Amniotic stem cell (primary cell): Measurements from ENCODE around the gene CCDC191.

Experiments used
- DNase-seq: peaks from one replicate; lab custom pipeline; 2025; lab: John Stamatoyannopoulos, UW

The CCDC191 gene

DNA sequence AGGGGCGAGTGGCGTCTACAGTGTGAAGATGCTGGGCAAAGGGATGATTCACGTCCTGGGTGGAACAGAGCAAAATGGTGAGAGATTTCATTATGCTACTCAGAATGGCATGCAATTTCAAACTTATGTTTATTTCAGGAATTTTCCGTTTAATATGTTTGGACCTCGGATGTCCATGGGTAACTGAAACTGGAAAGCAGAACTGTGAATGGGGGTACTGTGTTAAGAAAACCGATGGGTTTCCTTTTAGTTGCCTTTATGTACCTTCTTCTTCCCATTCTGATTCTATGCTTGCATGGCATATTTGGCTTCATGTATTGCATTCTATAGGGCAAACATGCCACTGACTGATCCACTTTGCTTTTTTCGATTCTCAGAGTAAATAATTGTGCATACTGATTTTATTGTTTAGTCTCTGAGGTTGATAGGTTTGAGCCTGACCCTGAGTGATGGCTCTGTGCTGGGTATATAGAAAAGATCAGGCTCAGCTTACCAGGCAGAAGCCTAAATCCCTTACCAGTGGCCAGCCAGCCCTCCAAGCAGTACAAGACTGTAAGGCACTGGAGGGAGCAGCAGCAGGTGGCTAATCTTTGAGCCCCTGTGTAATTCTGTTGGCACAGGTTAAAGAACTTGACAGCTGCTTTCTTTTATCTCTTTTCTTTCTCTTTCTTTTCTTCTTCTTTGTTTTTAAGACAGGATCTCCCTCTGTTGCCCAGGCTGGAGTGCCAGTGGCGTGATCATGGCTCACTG, 4.8 kb upstream of the CCDC191 start:
- no peak for DNase-seq

- DNase-seq = no peak
These were observed 2.3 kb upstream of the CCDC191 start for GRCh38 chr3:114058646-114059045.

GRCh38 chr3:114057011-114057347, 653 bp upstream of the CCDC191 start:
- DNase-seq = no peak

DNA sequence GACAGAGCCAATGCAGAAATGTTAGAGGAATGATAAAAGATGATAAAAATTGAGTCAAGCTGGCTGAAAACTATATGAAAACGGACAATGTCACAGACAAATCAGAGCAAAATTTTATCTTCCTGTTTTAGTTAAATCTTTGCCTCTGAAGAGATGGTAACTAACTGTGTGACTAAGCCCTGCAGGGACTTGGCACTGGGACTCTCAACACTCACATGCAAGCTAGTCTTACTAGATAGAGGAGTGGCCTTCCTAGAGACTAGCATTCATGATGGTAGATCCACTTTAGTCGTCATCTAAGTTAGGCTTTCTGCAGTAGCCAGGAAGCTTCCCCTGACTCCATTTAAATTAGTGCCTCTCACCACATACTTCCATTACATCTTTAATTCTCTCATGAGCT, 4.1 kb downstream of the CCDC191 start:
- no peak for DNase-seq

- DNase-seq = no peak
These were observed 13.1 kb downstream of the CCDC191 start for GRCh38 chr3:114043205-114043604.

DNA sequence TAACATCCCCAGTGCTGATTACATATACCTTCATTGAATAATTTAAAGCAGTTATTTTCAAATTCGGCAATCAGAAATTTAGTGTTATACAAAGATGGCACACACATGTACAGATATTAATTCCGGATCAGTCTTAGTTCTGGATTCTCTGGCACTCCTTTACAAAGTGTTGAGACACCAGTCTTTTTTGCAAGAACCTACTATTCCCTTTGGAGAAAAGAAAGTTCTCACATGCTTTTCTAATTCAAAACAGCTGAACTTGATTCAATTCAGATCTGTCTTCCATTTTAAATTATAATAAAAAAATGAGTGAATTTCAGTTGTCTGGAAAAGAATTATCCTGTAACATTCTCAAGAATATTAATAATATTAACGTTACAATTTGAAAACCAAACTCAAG, 20.4 kb downstream of the CCDC191 start:
- DNase-seq = no peak

GRCh38 chr3:114034787-114035545, 21.4 kb downstream of the CCDC191 start:
- no peak for DNase-seq

DNA sequence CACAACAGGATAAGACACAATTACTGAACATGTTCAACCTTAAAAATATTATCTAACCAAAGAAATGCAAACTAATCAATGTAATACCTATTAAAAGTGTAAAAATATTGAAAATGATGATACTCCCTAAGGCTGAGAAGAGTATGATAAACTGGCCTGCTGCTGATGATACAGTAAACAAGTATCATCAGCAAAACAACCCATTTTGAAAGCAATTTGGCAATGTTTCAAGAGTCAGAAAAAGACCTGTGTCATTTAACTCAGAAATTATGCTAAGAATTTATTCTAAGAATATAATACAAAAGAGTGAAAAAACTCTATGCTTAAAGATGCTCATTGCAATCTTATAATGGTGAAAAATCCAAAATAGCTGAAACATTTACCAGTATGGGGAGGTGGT, 22.1 kb downstream of the CCDC191 start:
- DNase-seq = no peak

DNA sequence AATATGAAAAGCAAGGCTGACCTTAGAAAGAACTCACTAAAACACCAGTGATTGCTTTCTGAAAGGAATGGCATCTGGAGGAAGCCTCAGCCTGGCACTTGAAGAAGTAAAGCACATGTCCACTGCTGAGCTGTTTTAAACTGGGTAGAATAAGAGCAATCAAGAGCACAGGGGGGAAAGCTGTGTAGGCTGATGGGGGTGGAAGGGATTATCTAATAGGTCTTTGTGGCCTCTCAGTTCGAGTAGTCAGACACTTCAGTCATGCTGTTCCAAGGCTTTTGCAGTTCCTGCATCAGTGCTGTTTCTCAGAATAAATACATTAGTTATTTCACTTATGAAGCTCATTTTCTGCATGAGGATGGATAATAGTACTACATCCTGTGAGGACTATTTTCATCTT, 22.6 kb downstream of the CCDC191 start:
- no peak for DNase-seq

- no peak for DNase-seq
These were observed 30.0 kb downstream of the CCDC191 start for GRCh38 chr3:114026331-114026730.

GRCh38 chr3:114025451-114025850, 30.9 kb downstream of the CCDC191 start:
- no peak for DNase-seq

DNA sequence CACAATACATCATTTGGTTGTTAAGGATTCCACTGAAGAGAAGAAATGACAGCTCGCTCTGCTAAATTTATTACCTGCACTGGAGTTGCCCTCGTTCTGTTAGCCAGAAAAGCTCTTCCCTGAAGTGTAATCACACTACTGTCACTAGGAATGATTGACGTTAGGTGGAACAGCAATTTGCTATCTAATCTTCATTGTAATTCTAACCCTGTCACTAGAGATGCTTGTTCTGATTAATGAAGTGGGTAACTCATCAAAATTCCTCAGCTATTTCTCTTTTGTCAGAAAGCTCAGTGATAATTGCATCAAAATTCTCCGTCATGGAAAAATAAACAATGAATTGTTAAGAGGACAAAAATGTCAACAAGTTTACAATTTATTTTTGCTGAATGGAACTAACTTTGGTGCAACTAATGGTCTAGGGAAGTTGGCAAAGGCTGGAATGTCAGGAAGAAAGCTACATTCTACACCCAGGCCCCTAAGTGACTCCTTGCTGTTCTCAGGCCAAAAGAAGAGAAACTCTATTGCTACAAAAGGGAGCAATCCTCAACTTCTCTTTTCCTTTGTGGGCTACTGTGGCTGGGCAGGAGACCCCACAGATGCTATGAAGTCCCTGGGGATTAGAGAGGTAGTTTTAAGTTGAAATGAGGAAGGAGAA, 34.1 kb downstream of the CCDC191 start:
- no peak for DNase-seq

GRCh38 chr3:114020907-114021306, 35.4 kb downstream of the CCDC191 start:
- DNase-seq = no peak

DNA sequence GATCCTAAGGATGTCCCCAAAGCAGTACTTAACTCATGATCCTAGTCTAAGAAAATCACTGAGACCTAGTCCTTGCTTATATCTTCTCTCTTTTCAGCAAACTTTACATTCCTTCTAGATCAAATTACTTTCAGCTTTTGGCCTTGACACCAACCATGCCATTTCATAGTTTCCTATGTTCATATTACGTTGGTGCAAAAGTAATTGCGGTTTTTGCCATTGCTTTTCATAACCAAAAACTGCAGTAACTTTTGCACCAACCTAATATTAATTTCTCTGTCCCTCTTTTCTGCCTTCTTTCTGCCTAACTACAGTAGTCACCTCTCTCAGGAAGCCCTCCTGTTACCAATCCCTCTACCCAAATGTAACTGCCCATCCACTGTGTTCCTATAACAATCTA, 36.8 kb downstream of the CCDC191 start:
- no peak for DNase-seq

GRCh38 chr3:114014211-114014610, 42.1 kb downstream of the CCDC191 start:
- DNase-seq = no peak

- DNase-seq = no peak
These were observed 45.1 kb downstream of the CCDC191 start for GRCh38 chr3:114011059-114011797.

GRCh38 chr3:114005481-114005880, 50.8 kb downstream of the CCDC191 start:
- DNase-seq = no peak

DNA sequence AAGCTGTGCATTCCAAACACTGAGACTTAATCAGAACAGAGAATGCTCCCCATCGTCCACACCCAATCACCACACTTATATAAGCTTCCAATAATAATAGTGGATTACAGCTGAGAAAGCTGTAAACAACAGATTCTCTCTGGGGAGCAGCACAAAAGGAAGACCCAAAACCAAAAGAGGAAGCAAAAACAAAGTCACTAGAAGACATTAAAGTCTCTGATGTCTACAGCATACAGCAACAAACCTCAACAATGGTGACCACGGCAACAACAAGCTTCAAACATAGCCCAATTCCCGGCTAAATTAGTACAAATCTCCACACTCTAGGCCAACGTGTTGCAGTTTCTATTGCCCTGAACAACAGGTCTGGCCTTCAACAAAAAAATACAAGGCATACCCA, 70.8 kb downstream of the CCDC191 start:
- DNase-seq = no peak

DNA sequence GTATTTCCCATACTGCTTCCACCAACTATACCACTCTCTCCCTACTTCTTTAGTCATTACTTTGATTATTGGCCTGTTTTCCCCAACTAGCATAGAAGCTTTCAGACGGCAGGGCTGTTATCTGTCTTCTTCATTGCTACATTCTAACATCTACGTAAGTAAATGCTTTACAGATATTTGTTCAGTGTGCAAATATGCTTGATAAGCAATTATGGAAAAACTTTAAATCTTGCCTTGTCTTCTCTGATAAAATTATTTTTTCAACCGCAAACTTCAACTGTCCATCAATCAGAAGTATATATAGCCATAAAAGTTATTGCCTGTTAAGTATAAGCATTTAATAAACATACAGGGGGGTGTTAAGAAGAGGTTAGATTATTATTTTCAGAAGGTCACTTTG, 72.8 kb downstream of the CCDC191 start:
- no peak for DNase-seq

DNA sequence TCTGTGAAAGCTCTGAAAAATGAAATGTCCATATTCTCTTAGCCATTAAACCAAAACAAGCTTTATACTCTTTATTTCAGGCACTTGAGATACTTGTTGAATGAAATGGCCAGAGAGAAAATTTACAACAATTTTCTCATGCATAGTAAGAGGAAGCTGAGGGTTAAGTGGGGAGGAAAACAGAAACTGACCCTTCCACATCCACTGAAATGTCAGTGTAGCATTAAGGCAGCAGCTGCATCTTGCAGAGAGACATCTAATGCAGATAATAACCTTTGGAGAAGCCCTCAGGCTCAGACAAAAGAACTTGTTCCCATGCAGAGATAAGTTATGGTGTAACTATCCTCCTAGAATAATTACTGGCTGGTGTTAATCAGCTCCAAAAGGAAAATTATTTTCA, 74.5 kb downstream of the CCDC191 start:
- DNase-seq = no peak

DNA sequence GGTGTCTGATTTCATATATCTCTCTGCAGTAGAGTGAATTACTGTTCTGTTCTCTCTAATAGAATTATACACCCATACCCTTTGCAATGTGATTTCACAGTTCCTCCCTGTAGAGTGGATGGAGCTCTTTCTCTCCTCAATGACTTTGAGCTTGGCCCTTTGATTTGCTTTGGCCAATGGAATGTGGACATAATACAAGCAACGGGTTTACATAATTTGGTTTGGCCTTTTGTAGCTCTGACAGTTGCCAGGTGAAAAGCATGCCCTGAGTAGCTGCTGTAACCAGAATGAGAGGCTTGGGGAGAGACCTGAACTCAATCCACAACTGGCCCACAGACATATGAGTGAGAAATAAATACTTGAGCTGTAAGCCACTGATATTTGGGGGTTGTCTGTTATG, 76.4 kb downstream of the CCDC191 start:
- DNase-seq = no peak

- no peak for DNase-seq
These were observed 78.5 kb downstream of the CCDC191 start for GRCh38 chr3:113977822-113978221.

DNA sequence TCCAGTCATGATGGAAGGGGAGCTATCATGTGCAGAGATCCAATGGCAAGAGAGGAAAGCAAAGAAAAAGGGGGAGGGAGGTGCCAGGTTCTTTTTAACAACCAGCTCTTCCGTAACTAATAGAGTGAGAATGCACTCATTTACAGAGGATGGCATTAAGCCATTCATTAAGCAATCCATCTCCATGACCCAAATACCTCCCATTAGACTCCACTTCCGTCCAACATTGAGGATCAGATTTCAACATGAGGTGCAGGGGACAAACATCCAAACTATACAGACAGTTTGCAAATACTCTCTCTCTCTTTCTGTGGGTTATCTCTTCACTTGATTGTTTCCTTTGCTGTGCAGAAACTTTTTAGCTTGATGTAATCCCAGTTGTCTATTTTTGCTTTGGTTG, 87.3 kb downstream of the CCDC191 start:
- DNase-seq = no peak
